HG02588 (cell line): ENCODE results near the gene MXRA7.

Experiments
- ATAC-seq: cut with Tn5 transposase; IDR thresholded peaks from one replicate; pipeline ENCODE4 v1.9.1; 2021; ENCODE audit warnings: mild to moderate bottlenecking, moderate library complexity; ENCODE audit not compliant: unreplicated experiment

MXRA7 gene

GRCh38 chr17:76678330-76678729 lies 32.4 kb downstream of the MXRA7 start:
- no peak for ATAC-seq

GRCh38 chr17:76677406-76677805 lies 33.4 kb downstream of the MXRA7 start:
- ATAC-seq: no peak

- ATAC-seq: no peak
Measured at GRCh38 chr17:76676629-76677028, 34.1 kb downstream of the MXRA7 start.

GRCh38 chr17:76675648-76676047 lies 35.1 kb downstream of the MXRA7 start:
- no peak for ATAC-seq

GRCh38 chr17:76674600-76674999 lies 36.2 kb downstream of the MXRA7 start:
- ATAC-seq: no peak

GRCh38 chr17:76673729-76674128 lies 37.0 kb downstream of the MXRA7 start:
- no peak for ATAC-seq

GRCh38 chr17:76672892-76673291 lies 37.9 kb downstream of the MXRA7 start:
- ATAC-seq: no peak

GRCh38 chr17:76672270-76672851 lies 38.4 kb downstream of the MXRA7 start:
- no peak for ATAC-seq

GRCh38 chr17:76671912-76672262 lies 38.9 kb downstream of the MXRA7 start:
- ATAC-seq: no peak

GRCh38 chr17:76671123-76671911 lies 39.4 kb downstream of the MXRA7 start:
- peak; percentile 93 for ATAC-seq

GRCh38 chr17:76670718-76671122 lies 40.0 kb downstream of the MXRA7 start:
- ATAC-seq: no peak

- ATAC-seq: no peak
Measured at GRCh38 chr17:76670020-76670717, 40.6 kb downstream of the MXRA7 start.

- no peak for ATAC-seq
Measured at GRCh38 chr17:76667786-76668453, 42.8 kb downstream of the MXRA7 start.

- no peak for ATAC-seq
Measured at GRCh38 chr17:76667491-76667755, 43.3 kb downstream of the MXRA7 start.

- no peak for ATAC-seq
Measured at GRCh38 chr17:76660656-76661042, 50.1 kb downstream of the MXRA7 start.

- no peak for ATAC-seq
Measured at GRCh38 chr17:76659928-76660655, 50.7 kb downstream of the MXRA7 start.

- ATAC-seq: no peak
Measured at GRCh38 chr17:76658242-76658662, 52.5 kb downstream of the MXRA7 start.

- ATAC-seq: no peak
Measured at GRCh38 chr17:76657505-76658241, 53.1 kb downstream of the MXRA7 start.

- no peak for ATAC-seq
Measured at GRCh38 chr17:76654408-76654807, 56.4 kb downstream of the MXRA7 start.

GRCh38 chr17:76650504-76650903 lies 60.3 kb downstream of the MXRA7 start:
- ATAC-seq: no peak
